Activated CD4-positive, alpha-beta T cell treated with anti-CD3 and anti-CD28 coated beads for 48 hours (primary cell): ENCODE data around the gene RALGDS.

Source experiments
- DNase-seq: peaks from one replicate; pipeline ENCODE4 v3.0.0-alpha.2; 2020

Gene RALGDS

DNA sequence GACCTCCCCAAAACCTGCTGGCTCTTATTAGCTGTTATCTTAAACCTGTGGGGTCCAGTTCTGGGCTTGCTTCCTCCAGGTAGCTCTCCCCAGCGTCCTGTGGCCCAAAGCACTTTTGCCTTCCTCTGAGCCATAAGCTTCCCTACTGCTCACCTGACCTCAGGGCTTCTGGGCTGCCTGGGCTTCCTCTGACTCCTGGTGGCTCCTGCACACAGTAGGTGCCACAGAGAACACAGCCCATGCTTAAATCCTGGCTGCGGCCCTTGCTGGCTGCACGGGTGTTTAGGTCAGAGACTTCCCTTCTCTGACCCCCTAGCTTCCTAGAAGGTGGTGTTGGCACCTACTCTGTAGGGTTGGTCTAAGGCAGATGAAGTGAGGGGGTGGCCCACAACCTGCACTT is 2.5 kb downstream of the RALGDS start:
- no peak for DNase-seq

DNA sequence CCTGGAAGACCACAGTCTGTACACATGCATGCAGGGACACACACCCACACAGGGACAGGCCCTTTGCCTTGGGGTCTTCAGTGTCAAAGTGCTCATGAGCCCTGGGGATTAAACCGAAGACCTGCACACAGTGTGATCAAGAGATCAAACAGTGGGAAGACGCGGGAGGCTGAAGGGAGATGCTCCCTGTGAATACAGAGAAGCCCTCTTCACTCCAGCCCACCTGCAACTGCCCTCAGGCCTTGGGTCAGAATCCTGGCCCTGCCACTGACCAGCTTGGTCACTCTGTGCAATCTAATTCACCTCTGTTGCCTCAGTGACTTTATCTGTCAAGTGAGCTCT is 2.9 kb downstream of the RALGDS start:
- no peak for DNase-seq

DNA sequence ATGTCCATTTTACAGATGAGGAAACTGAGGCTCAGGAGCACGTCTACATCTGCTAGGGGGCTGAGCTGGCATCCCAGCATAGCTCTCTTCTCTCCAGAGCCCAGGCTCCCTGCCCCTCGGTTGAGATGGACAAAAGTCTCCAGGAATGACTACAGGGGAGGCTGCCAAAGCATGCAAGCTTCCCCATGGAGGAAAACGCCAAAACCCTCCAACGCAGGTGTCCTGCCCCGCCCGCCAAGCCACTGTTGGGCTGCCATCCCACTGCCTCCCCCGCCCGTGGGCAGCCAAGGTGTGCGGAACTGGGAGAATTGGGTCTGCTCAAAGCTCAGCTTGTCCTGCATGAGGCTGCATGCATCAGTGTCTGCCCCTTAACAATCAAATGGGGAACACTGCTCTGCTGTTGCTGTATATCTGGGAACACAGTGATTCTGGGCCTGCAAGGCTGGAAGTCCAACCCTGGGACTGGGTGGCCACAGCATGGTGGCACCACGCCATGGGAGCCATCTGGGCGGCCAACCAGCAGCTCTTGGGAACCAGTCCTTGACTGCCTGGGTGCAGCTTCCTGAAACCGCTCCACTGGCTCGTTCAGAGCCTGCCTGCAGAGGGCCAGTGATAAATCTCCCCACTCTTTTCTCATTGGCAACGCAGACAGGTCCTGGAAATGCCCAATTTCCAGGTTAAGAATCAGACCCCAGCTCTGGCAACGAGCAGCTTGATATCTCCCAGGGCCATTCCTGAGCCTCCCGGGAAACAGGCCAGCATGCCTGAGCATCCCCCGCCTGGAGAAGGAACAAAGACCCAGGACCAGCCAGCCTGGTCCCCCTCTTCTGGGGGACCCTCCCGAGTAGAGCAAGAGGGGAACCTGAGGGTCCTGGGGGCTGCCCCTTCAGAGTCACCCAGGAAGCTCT is 3.5 kb downstream of the RALGDS start:
- DNase-seq, result no peak

DNA sequence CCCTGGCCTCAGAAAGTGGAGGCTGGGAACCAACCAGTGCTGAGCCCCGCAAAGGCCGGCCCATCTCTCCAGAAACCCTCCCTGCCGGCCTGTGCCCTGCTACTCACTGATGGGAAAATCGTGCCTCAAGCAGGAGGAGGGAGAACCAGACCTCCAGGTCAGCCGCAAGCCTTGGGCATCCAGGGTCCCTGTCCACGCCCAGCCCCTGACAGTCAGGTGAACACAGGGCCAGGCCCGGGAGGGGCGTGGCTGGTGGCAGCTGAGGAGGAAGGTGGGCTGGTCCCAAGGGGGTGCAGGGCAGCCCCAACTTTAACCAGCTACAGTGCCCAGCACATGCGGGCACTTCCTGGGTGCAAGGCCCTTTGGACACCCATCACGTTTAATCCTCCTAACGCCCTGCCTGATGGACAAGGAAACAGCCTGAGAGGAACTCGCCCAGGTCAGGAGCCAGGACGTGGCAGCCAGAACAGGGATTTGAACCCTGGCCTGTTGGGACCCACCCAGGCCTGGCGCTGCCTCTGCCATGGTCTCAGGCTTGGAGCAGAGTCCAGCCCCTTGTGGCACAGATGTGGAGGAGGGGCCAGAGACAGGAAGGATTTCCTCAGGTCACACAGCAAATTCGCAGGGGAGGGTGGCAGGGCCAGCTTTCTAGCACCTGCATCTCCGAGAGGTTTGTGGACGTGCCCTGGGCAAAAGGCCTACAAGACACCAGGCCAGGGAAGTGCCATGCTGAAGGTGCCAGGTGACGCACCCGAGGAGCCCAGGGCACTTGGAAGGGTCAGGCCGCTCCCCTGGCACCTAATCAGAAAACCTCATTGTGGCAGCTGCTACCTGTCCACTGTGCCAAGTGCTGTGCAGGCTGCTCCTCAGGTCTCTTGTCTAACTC is 4.5 kb downstream of the RALGDS start:
- no peak for DNase-seq

DNA sequence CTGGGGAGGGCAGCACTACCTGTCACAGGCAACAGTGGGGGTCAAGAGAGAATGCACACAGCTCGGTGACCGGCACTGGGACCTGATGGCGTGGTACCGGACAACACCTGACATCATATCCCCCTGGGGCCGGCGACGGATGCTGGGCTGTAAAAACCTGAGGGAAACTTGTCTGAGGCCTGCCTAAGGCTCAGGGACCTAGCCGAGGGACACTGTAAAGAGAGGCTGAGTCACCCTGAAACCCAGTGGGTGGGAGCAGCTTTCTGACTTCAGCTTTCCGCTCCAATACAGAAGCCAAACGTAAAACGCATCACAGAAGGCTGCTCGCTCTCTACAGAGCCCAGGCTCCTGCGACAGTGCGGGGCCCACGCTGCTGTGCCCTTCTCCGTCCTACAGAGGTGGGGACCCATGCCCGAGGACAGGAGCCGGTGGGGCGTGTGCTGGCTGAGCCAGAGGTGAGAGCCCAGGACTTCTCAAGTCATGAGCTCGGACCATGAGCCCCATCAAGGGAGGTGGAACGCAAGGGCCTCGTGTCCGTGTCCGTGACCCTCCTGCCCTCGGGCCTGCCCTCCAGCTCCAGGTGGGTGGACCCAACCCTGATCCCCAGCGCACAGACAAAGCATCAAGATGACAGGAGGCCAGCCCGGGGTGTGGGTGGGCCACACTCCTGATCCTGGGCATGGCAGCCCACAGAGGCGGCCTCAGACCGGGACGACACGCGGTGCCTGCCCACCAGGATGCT is 5.3 kb downstream of the RALGDS start:
- DNase-seq, result peak; percentile 83

DNA sequence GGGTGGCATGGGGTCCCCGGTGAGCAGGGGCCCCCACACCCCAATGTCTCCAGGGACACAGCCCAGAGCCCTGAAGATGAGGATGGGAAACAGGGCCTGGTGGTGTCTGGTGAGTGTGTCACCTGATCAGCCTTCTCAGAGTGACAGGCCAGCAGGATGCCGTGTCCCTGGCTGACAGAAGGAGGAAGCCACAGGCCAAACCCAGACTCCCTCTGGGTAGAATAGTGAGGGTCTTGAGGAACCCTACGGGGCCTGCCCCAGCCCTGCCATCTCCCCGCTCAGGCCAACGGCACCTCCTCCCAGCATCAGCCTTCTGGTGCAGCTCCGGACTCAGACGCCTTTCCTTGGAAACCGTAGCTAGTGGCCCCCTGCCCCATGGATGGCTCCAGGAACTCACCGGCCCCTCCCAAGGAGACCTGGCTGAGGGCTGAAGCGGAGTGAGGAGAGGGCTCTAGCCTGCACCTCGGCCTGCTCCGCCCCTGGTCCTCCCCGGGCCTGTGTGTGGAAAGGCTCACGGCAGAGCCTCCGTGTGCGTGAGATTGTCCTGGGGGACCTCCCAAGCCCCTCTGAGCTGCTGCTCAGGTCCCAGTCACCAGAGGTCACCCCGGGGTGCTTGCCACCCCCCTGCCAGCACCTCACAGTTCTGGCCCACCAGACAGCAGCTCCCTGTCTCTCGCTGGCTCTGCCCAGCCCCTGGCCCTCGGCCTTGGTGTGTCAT is 6.0 kb downstream of the RALGDS start:
- no peak for DNase-seq

DNA sequence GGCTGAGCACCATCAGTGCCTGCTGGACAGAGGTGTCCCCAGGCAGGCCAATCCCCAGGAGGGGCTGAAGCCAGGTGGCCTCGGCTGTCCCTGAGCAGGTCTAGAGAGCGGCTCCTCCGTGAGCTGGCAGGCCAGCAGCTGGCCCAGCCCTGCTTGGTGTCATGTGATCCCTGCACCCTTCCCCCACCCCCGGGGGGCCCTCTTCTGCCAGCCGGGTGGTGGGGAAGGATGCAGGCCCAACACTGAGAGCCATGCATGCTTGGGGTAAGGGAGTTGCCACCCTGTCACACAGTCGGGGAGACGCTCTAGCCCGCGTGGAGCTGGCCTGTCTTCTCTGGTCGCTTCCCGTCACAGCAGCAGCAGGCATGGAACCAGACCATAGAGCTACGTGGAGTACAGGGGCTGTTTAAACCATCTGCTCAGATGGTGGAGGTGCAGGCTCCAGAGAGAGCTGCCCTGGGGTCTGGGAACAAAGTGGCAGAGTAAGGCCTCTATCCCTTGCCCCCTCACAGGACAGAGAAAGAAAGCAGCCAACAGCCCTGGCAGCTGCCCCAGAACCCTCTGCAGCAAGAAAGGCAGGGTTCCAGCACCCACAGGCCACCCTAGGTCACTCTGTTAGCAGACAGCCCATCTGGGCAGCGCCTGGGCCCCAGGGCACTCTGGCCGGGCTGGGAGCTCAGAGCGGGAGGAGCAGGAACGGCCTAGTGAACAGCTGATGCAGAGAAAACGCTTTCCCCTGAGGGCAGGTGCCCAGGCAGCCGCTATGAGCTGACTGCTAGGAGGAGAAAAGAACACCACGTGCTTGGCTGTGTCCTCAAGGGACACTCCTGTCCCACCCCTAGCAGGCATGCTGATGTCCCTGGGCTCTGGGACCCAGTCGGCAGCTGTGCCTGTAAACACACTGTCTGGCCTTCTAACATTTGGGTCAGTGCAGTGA is 6.8 kb downstream of the RALGDS start:
- no peak for DNase-seq

DNA sequence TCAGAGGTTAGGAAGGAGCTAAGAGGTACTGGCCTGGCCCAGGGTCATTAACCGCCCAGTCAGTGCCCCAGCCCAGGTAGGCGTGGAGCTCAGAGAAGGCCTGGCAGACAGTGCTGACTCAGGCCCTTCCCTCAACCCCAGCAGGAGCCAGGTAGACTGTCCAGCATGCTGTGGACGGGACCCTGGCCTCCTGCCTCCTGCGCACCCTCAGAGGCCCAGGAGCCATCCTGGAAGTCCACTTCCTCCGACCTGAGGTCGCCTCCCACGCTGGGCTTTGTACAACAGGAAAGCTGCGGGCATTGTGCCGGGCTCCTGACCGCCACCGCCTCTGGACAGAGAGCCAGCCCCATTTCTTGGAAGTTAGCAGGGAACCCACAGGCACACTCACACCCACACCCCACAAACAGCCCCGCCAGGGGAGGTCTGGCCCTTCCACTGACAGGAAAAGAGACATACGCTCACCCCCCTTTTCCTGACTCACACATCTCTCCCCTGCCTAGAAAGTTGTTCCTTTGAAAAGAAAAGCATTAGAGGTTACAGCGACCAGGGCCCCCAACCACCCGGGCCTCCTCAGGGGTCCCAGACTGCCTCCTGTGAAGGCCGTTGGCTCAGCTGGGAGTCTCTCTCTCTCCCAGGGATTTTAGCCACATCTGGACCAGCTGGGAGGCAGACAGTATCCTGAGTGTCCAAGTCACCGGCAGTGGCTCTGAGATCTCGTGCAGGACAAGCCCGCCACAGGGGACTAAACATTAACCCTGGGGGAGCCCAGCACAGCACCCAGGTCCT is 7.7 kb downstream of the RALGDS start:
- DNase-seq, result peak; percentile 35

DNA sequence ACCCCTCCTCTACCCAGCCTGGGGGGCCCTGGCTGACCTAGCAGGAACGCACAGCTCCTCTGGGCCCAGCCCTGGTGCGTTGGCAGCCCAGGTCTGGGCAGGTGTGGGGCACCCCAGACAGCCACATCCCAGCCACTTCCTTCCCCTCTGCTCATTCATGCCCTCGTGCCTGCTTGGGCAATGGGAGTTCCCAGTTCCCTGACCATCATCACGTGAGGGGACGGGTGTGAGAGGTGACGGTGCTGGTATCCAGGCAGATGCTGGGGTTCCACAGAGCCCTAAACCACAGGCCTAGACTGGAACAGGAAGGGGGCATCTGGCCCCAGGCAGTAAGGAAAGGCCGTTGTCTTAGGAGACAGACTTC is 8.4 kb downstream of the RALGDS start:
- no peak for DNase-seq

DNA sequence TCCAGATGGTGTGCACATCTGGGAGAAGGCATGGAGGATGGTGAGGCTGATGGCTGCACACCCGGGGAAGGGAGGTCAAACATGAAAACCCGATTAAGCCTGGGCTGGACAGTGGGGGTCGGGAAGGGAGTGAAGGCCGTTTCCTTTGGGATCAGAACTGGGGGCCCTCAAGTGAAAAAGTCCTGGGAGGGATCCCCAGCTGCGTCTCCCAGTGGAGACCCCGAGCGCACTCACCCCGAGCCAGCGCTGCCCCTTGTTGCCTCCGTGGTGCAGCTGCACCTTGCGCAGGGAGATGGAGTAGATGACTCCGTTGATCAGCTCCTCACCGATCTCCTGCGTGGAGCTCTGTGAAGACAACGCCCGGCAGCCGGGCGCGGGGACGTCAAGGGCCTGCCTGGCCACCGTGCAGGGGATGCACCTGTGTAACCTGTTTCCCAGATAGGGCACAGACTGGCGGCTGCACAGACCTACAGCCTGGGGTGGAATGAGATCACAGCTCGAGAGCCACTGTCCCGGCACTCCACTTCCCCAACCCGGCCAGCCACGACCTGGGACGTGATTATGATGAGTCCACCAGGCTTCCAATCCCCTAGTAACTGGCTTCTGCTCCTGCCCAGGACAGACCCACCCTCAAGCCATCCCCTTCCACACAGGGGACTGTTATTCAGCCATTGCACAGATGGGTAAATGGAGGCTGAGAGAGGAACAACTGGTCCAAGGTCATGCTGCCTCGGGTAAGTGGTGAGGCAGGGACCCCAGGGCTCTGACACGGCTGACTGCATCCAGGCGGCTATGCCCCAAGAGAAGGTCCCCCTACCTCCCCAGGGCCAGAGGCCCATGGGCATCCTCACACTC is 9.0 kb downstream of the RALGDS start:
- no peak for DNase-seq

DNA sequence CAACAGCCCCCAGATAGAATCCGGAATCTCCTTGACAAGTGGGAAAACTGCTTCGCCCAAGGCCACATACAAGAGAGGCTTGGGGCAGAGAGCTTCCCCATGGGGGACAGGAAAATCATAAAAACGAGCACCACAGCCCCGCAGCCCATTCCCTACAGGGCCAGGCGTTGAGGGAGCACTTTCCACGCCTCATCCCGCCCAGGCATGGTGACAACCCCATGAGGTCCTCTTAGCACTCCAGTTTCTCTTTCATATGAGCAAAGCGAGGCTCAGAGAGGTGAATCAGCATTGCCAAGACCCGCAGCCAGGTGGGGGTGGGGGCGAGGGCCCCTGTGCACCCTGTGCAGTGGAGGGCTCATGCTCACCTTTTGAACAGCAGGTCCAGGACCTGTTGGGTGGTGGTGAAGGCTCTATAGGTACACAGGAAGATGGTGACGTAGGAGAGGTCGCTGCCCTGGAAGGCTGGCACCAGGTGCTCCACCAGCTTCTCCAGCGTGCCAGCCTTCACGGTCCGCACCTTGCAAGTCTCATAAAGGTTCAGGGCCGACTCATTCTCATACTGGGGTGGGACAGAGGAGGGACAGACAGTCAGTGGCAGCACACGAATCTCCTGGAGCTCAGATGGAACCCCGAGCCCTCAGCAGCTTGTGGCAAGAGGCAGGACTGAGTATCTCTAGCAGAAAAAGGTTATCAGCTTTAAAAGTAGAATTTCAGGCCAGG is 10.9 kb downstream of the RALGDS start:
- no peak for DNase-seq

DNA sequence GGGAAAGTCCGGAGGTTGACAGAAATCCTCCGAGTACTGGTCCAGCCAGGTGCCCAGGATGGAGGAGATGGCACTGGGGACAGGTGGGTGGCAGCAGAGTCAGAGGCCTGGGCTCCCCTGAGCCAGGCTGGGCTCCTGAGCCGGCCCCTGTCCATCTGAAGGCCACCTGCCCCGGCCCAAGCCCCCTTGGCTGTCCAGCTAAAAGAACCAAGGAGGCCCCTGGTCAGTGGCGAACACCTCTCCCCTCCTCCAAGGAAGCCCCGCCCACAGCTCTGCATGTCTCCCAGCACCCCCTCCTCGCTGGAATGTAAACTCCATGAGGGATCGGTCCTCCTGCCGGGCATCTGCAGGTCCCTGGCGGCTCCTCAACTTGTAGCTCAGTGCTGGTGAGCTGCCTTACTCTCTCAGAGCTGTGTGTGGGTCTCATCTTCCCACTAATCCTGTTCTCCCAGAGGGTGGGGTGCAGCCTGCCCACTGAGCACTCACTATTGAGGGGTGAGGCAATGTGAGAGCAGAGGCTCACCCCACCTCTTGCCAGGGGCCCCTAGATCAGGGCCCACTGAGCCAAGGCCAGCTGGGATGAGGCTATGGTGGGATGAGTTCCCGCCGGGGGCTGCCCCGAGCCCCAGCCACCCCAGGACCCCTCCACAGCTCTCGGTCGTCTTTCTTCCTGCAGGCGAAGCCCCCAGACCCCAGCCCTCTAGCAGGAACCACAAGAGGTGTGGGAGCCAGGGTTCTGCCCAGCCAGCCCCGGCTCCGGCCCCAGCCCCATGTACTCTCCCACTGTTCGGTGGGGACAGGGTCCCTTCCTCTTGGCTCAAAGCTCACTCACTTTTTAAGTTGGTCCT is 12.0 kb downstream of the RALGDS start:
- no peak for DNase-seq

DNA sequence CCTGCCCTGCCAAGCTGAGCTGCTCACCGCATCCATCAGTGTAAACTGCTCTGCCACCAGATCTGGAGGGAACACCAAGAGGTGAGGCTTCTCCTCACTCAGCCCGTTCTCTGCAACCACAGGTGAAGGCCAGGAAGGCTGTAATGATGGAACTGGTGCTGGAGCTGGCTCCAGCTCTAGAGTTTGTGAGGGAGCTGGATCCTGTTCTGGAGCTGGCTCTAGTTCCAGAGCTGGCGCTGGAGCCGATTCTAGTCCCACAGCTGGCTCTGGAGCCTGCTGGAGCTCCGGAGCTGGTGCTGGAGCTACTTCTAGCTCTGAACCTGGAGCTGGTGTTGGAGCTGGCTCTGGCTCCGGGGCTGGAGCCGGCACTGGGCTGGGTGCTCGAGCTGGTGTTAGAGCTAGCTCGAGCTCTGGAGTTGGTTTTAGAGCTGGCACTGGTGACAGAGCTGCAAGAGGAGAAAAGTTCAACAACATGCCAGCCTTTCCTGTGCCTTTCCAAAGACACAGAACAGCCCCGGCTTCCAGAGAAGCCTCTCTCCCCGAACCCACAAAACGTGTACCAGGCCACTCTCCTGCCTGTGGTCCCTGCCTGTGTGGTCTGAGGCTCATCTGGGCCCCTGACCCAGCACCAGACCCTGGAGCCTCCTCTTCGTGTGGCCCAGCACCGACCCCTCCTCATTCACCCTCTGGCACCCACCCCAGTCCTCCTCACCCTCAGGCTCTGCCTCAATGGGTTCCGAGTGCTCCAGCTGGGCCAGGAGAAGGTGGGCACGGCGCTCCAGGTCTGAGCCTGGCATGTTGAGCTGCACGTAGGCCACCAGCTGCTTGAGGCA is 12.9 kb downstream of the RALGDS start:
- no peak for DNase-seq

DNA sequence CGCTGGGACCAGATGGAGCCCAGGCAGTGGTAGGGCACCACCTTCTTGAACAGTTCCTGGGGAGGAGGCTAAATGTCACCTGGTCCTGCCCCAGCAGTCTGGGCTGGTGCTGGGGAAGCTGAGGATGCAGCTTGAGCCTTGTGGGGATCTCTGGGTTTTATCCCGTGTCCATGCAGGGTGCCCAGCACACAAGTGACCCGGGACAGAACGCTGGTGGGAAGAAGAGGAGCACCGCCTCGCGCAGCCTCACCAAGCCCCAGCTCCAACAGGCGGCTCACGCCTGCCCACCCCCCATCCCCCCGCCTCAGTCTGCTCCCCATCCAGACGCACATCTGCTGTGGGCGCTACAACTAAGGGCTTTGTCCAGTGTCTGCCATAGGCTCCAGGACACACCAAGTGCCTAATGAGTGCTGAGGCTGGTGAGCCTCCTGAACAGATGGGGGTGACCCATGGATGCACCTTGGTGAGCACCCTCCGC is 13.8 kb downstream of the RALGDS start:
- no peak for DNase-seq

DNA sequence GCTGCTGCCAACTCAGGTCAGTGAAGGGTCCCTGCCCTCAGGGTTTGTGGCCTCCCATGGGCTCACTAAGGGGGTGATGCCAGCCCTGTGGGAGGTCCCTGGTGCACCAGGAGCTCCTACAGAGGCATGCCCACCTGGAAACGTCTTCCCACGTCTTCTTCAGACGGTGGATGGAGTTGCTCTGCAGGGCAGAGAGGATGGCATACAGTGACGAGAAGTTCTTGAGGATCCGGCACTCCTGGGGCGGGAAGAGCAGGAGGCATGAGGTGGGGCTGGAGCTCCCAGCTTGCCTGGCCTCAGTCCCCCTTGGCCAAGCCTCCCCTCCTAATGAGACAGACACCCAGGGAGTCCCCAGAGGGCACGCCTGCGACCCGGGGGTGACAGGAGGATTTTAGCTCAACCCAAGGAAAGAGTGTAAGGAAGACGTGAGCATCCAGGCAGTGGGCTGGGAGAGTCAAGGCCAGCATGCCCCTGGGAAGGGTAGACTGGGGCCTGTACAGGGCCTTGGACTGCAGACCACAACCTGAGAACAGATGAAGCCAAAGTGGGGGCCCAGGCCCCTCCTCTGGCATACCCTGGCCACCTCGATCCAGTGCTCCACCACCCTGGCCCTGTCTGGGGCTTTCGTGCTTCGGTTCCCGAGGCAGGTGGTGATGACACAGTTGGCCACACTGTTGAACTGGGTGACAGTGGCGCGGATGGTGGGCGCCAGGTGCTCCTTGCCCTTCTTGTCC is 14.4 kb downstream of the RALGDS start:
- no peak for DNase-seq

DNA sequence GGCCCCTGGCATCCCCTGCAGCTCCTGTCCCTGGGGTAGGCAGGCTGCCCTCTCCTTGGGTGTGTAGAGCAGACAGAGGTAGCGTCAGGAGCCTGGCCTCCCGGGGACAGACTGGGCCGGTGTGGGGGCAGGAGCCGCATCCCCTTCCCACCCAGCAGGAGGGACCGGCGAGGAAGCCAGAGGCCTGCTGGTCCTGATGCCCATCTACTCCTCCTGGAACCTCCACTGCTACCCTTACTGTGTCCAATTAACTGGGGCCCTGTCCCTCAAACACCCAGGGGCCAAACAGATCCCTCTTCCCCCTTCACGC is 15.6 kb downstream of the RALGDS start:
- DNase-seq, result no peak
